DMS114 treated with DMSO at 0.1 percent for 48 hours (cell line): ENCODE results near the gene AKAP4.

Experiments
- DNase-seq: peaks from one replicate; lab custom pipeline; 2025; ENCODE audit not compliant: unreplicated experiment; lab: John Stamatoyannopoulos, UW

The AKAP4 gene

GRCh38 chrX:50200907-50201306 lies at the start of gene AKAP4:
Gene AKAP4 (minus strand): TSS chrX:50201007. CDS start chrX:50200889, 118 bp downstream.
- no peak for DNase-seq

- DNase-seq = no peak
Observed at GRCh38 chrX:50211510-50211909, 10.7 kb upstream of the AKAP4 start.

GRCh38 chrX:50206753-50207152 lies 5.9 kb upstream of the AKAP4 start:
- no peak for DNase-seq

- peak; percentile 64 for DNase-seq
Observed at GRCh38 chrX:50204364-50204899, 3.6 kb upstream of the AKAP4 start, which contains the start of gene CCNB3. Gene CCNB3 (plus strand): TSS chrX:50204765. CDS start chrX:50285164, 80,399 bp downstream.

GRCh38 chrX:50202539-50202938 lies 1.7 kb upstream of the AKAP4 start:
- no peak for DNase-seq

GRCh38 chrX:50198348-50198747 lies 2.5 kb downstream of the AKAP4 start:
- DNase-seq = no peak

GRCh38 chrX:50188859-50189600 lies 11.8 kb downstream of the AKAP4 start:
- no peak for DNase-seq

GRCh38 chrX:50183891-50184290 lies 16.9 kb downstream of the AKAP4 start:
- no peak for DNase-seq

GRCh38 chrX:50180073-50180940 lies 20.5 kb downstream of the AKAP4 start:
- no peak for DNase-seq

GRCh38 chrX:50169717-50170116 lies 31.1 kb downstream of the AKAP4 start:
- DNase-seq = no peak

- no peak for DNase-seq
Observed at GRCh38 chrX:50168241-50168687, 32.5 kb downstream of the AKAP4 start.

- no peak for DNase-seq
Observed at GRCh38 chrX:50167366-50167765, 33.4 kb downstream of the AKAP4 start.

GRCh38 chrX:50165727-50166126 lies 35.1 kb downstream of the AKAP4 start:
- DNase-seq = no peak

- DNase-seq = no peak
Observed at GRCh38 chrX:50161127-50161526, 39.7 kb downstream of the AKAP4 start.

- no peak for DNase-seq
Observed at GRCh38 chrX:50158593-50158992, 42.2 kb downstream of the AKAP4 start.

GRCh38 chrX:50157545-50158135 lies 43.2 kb downstream of the AKAP4 start:
- no peak for DNase-seq

GRCh38 chrX:50154429-50154828 lies 46.4 kb downstream of the AKAP4 start:
- DNase-seq = no peak

GRCh38 chrX:50152456-50152855 lies 48.4 kb downstream of the AKAP4 start:
- DNase-seq = no peak

GRCh38 chrX:50147972-50148371 lies 52.8 kb downstream of the AKAP4 start:
- no peak for DNase-seq
